Left renal pelvis (tissue), 4 donors: Measurements from ENCODE around the gene TIMP1. TPM values are rescaled to one million over a fixed set of nuclear protein-coding genes. Genes with fewer than 3 reads are reported as not detected.

Experiments used
- DNase-seq, 4 donors: peaks; one replicate each; pipeline ENCODE4 v3.0.0-alpha.2; 2013; ENCODE audit warnings: low read depth in 4 of 4, low spot score in 3 of 4
- polyA plus RNA-seq, 4 donors: library from polyadenylated mRNA; unstranded; fragments of 120-200 nt; gene quantifications; one replicate each; pipeline ENCODE4 v1.2.1, GENCODE V29; 2013; ENCODE audit not compliant: insufficient read length in 4 of 4

TIMP1 gene
- polyA plus RNA-seq, 4 donors = 84.5 to 230 (median 94.0) TPM

GRCh38 chrX:47632666-47633065 lies 50.4 kb downstream of the TIMP1 start:
- DNase-seq = no peak

DNA sequence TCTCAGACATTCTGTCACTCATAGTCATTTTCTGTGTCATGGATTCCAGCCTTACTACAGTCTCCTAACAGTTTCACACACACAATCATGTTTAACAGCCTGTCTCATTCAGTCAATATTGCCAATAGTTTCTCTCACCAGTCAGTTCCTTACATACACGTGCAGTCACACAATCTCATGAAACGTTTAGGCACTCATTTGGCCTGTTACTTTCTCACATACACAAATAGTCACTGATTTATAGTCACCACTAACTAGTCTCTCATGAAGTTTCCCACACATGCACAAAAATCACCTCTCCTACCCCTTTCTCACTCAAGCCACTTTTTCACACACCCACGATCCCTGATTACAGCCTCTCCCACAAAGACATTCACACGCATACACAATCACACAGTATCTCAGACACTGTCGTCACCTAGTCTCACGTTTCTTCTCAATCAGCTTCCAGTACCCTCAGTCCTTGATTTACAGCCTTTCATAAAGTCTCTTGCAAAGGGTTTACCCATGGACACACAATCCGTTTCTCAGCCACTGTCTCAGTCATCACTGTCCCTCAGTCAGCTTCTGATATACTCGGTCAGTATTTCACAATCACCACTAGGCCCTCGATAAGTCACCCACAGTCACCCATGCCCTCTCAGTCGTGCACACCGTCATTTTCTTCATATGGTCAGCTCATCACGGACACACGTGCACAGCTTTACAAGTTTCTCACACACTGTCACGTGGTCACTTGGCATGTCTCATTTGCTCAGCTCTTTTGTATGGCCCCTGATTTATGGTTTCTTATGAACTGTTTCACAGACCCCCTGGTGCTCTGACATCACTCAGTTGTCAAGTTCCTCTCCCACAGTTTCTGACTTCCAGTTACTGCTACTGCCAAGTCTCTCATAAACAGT lies 51.7 kb downstream of the TIMP1 start:
- no peak for DNase-seq

DNA sequence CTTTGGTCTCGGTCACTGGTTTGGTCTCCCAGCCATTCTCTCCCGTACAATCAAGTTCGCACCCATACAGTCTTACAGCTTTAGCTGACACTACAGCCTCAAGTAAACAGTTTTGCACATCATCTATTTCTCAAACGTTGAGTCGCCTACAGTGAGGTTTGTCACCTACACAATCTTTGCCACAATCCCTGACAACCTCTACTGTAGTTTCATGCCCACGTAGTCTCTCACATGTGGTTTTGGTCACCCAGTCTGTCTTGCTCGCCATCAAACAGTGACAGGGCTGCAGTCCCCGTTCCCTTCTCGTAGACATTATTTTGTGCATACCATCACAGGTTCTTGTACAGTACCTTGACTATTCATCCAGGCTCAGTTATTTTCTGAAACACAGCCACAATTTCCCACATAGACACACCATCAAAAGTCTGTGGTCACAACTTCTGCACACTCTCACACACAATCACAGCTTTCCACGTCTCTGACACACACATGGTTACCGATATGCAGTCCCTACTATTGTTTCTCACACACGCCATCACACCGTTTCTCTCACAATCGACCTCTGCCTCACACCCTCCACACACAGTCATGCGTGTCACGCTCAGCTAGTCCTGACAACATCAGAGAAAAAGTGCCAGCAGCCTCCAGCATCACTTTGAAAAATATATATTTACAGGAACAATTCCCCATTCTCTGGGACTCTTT lies 52.8 kb downstream of the TIMP1 start:
- no peak for DNase-seq

Other genes with a start within 250 kb of the TIMP1 start
- 1 to 10 TPM in 3 of 4 donors, under 1 TPM in 1; 0.90 to 1.4 (median 1.2) TPM for gene ZNF157, start 211.9 kb upstream of the TIMP1 start, polyA plus RNA-seq
- 10 to 100 TPM; 13.0 to 15.1 (median 13.7) TPM for gene ZNF41, start 99.2 kb upstream of the TIMP1 start, polyA plus RNA-seq
- 10 to 100 TPM; 51.1 to 76.6 (median 57.0) TPM for gene ARAF, start 21.2 kb upstream of the TIMP1 start, polyA plus RNA-seq
- gene SYN1, start 37.4 kb downstream of the TIMP1 start, polyA plus RNA-seq = 1 to 10 TPM; 4.2 to 8.7 (median 6.1) TPM
- 1 to 10 TPM in 3 of 4 donors, under 1 TPM in 1; 0.95 to 2.7 (median 1.7) TPM for gene CFP, start 47.5 kb downstream of the TIMP1 start, polyA plus RNA-seq
- 10 to 100 TPM; 26.6 to 35.8 (median 30.5) TPM for gene ELK1, start 68.1 kb downstream of the TIMP1 start, polyA plus RNA-seq
- gene UXT, start 76.7 kb downstream of the TIMP1 start, polyA plus RNA-seq = 100 to 1,000 TPM in 3 of 4 donors, 10 to 100 TPM in 1; 87.5 to 119 (median 112) TPM